GM21737 (cell line): ENCODE results near the gene RPH3AL.
"Not testable (repeated sequence)": the region's sequence is repeated elsewhere in the genome, so short reads cannot be mapped to it uniquely, and the experiment has no call there.

Experiments
- ATAC-seq: cut with Tn5 transposase; IDR thresholded peaks from one replicate; pipeline ENCODE4 v1.9.1; 2021; ENCODE audit warnings: mild to moderate bottlenecking, moderate library complexity; ENCODE audit not compliant: unreplicated experiment

The RPH3AL gene

DNA sequence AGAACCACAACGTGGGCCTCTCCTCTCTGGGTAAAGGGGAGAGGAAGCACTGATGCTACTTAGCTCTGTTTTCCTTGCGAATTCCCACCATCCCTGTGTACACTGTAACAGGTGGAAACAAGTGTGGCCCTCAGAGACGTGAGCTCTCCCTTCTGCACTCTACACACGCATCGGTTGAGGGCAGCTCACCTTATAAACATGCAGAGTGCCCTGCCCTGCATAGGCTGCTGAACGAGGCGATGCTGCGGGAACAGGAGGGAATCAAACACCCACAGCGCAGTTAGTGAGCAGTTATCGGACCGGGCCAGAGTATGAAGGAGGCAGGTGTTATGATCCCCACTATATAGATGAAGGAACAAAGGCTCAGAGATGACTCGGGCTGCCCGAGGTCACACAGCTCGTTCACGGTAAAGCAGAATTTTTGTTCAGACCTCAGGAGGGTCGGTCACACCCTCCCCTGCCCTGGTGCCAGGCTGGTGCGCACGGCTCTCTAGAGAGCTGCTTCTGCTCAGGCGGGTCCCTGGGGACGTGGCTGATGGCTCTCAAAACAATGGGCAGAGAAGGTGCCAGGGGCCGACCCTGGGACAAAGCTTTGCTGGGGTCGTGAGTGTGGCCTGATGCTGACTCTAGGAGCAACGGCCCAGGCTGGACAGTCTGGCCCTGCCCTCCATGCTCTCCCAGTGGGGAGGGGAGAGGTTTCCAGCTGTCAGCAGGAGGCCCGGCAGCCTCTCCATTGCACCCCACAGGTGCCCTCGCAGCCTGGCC lies 68.5 kb downstream of the RPH3AL start:
- ATAC-seq, result no peak

GRCh38 chr17:282912-283882 lies 69.4 kb downstream of the RPH3AL start:
- ATAC-seq, result no peak

- no peak for ATAC-seq
These were observed 70.4 kb downstream of the RPH3AL start for GRCh38 chr17:282000-282911.

DNA sequence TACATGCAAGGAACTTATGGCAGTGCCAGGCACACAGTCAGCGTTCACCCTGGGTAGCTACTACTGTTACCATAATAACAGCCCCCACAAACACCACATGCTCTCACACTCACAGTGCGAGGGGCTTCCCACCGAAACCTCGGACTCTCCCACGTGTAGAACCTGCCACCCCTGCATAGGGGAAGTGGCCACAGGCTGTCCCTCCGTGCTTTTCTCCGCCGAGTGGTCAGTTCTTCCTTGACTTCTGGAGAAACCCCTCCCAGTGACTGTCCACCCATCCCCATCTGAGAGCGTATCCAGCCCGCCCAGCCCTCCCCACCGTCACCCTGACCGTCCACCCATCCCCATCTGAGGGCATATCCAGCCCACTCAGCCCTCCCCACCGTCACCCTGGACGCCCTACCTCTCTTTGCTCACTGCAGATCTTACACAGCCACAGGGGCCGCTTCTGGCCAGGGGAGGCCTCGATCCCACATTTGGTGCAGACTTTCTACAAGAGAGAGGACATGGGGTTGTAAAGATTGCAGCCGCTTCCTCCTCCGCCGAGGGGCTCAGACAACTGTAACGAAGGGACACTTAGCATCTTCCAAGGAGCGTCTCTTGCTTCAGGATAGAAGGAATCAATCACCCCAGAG lies 71.1 kb downstream of the RPH3AL start:
- ATAC-seq, result no peak

DNA sequence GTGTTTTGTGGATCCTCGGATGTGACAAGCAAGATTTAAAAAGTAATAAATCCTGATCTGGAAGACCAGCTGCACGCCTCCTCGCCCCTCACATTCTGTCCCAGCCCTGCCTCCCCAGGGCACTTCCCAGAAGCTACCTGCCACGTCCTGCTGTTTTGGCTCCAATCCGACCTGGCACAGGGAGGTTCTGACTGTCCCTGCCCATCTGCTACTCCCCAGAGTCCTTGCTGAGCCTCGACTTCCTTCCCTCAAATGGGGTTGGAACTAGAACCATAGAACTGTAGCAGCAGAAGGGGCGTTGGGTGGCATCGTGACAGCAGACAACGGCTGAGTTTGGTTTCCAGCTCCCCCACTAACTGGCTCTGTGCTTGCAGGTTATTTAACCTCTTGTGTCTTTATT lies 71.7 kb downstream of the RPH3AL start:
- no peak for ATAC-seq

GRCh38 chr17:280216-280615 lies 72.4 kb downstream of the RPH3AL start:
- ATAC-seq, result no peak

GRCh38 chr17:279776-280175 lies 72.8 kb downstream of the RPH3AL start:
- no peak for ATAC-seq

- no peak for ATAC-seq
These were observed 73.3 kb downstream of the RPH3AL start for GRCh38 chr17:279331-279730.

- ATAC-seq, result no peak
These were observed 73.9 kb downstream of the RPH3AL start for GRCh38 chr17:278676-279059.

DNA sequence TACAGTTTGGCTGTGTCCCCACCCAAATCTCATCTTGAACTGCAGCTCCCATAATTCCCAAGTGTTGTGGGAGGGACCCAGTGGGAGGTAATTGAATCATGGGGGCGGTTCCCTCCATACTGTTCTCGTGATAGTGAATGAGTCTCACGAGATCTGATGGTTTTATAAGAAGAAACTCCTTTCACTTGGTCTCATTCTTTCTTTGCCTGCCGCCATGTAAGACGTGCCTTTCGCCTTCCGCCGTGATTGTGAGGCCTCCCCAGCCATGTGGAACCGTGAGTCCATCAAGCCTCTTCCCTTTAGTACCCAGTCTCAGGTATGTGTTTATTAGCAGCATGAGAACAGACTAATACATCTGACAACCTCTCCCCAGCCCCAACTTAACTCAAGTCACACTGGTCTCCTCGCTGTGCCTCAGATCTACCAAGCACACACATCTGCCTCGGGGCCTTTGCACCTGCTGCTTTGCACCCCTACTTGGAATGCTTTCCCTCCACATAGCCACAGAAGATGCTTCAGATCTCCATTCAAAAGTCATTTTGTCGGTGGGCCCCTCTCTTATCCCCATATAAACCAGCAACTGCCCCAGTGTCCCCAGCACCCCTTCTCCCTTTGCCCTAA lies 74.4 kb downstream of the RPH3AL start:
- ATAC-seq, result no peak

- no peak for ATAC-seq
These were observed 77.7 kb downstream of the RPH3AL start for GRCh38 chr17:274902-275301.

DNA sequence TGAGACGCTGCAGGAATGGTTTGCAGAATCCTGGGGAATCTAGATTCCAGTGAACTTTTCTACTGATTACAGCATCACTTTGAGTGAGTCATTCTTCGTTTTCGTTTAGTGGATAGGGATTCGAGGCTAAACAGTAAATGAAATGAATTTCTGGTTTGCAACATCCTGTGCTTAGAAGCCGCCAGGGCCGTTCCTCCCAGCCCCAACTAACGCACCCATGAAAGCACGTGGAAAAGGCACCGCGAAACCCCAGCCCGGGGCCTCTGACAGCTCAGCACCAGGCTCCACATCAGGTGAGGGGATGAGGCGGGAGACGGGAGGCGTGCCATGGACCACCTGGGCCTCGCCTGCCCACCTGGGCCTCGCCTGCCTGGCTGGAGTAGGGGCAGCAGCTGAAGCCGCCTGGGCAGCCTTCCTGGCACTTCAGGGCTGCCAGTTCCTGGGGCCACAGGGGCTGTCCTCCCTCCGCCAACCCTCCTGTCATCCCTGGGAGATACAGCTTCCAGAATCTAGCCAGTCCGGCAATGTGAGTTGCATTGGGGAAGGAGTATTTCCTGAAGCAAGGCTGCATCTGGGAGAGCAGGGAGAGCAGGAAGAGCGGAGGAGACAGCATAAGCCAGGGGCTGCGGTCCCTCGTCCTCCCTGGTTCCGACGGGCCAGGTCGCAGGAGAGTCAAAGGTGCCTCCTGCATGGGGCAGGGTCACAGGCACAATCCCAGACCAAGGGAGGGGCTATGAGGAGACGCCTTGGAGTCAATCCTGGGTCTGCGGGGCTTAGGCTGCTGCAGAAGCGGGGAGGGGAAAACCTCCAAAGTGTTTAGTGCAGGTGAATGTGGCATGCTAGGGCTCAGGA lies 78.4 kb downstream of the RPH3AL start:
- no peak for ATAC-seq

GRCh38 chr17:272856-273255 lies 79.8 kb downstream of the RPH3AL start:
- ATAC-seq, result not testable (repeated sequence)

DNA sequence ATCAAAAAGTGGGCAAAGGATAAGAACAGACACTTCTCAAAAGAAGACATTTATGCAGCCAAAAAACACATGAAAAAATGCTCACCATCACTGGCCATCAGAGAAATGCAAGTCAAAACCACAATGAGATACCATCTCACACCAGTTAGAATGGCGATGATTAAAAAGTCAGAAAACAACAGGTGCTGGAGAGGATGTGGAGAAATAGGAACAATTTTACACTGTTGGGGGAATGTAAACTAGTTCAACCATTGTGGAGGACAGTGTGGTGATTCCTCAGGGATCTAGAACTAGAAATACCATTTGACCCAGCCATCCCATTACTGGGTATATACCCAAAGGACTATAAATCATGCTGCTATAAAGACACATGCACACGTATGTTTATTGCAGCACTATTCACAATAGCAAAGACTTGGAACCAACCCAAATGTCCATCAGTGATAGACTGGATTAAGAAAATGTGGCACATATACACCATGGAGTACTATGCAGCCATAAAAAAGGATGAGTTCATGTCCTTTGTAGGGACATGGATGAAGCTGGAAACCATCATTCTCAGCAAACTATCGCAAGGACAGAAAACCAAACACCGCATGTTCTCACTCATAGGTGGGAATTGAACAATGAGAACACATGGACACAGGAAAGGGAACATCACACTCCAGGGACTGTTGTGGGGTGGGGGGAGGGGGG lies 80.5 kb downstream of the RPH3AL start:
- ATAC-seq, result not testable (repeated sequence)

- ATAC-seq, result no peak
These were observed 82.7 kb downstream of the RPH3AL start for GRCh38 chr17:269616-270514.

DNA sequence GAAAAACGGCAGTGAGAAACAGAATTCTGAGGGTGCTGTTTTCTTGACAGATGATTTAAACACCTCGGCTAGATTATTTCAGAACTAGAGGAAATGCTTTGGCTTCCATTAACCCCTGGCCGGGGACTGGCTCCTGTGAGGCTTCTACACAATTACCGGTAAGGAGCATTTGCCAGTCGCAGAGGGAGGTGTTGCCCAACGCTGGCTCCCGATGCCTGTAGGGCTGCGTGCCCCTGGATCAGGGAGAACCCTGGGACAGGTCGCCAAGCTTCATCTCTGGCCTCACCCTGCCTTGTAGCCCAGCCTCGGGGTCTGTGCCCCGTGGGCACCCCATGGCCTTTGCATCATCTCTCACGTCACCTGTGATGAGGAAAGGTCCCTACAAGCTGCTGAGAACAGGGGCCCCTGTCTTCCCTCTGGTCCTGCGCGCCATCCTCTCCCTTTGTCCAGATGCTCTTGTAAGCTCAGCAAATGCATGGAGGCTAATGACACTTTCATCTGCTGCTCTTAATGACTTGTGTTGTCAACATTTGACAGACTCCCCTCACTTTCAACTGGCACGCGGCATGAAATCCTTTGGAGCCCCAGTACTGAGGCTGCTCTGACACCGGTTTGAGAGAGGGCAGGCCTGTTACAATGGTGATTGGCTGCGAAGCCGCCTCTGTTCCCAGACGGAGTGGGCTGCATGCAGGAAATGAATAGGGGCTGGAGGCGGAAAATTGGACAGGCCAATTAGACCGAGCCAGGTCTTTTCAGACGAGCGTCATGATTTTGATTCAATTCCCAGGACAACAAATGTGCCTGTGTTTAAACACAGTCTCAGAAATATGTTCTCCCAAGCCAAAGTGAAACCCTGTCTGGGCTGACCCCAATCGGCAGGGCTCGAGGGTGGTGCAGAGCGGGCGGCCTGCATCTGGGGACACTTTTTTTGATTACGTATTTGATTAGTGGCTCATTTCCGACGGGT lies 85.6 kb downstream of the RPH3AL start:
- ATAC-seq, result no peak
